Measurements from ENCODE around the gene CYTH1.

- TF ChIP-seq FOXM1 (IDR thresholded peaks at IDR 0.05; ENCODE audit: borderline replicate concordance): no peak
- TF ChIP-seq SUZ12 (IDR thresholded peaks at IDR 0.05): no peak
- TF ChIP-seq, protein P1, sequence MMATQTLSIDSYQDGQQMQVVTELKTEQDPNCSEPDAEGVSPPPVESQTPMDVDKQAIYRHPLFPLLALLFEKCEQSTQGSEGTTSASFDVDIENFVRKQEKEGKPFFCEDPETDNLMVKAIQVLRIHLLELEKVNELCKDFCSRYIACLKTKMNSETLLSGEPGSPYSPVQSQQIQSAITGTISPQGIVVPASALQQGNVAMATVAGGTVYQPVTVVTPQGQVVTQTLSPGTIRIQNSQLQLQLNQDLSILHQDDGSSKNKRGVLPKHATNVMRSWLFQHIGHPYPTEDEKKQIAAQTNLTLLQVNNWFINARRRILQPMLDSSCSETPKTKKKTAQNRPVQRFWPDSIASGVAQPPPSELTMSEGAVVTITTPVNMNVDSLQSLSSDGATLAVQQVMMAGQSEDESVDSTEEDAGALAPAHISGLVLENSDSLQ (IDR thresholded peaks at IDR 0.05): no peak
- TF ChIP-seq CTBP1 (IDR thresholded peaks at IDR 0.05; ENCODE audit: borderline replicate concordance): no peak
- no peak for TF ChIP-seq ARNT (IDR thresholded peaks at IDR 0.05)
- no peak for TF ChIP-seq ELF4 (IDR thresholded peaks at IDR 0.05)
- TF ChIP-seq HDGF (IDR thresholded peaks at IDR 0.05; ENCODE audit: borderline replicate concordance): no peak
- no peak for TF ChIP-seq SP1 (IDR thresholded peaks at IDR 0.05)
- no peak for TF ChIP-seq L3MBTL2 (conservative IDR thresholded peaks at IDR 0.05)
- TF ChIP-seq ZNF384 (IDR thresholded peaks at IDR 0.05): no peak
- no peak for TF ChIP-seq FOXK2 (IDR thresholded peaks at IDR 0.05)
- TF ChIP-seq NFRKB (IDR thresholded peaks at IDR 0.05): no peak
- TF ChIP-seq FOXA1 (IDR thresholded peaks at IDR 0.05): no peak
Measured at GRCh38 chr17:78644224-78644623, 137.8 kb downstream of the CYTH1 start.

Data from HEK293T (cell line).